Neuron (in vitro differentiated cells): ENCODE measurements around the gene TNFRSF14.

Source experiments
- H2AFZ ChIP-seq: one replicate; pipeline ENCODE4 v1.6.1; 2013; ENCODE audit warnings: low read depth, mild to moderate bottlenecking, inconsistent platforms, low read length, moderate library complexity
- H3K27me3 ChIP-seq: one replicate; pipeline ENCODE4 v1.6.1; 2013; ENCODE audit warnings: low read length; ENCODE audit not compliant: insufficient read depth
- H3K36me3 ChIP-seq: one replicate; pipeline ENCODE4 v1.6.1; 2013; ENCODE audit warnings: low read length; ENCODE audit not compliant: insufficient read depth
- H3K4me1 ChIP-seq: one replicate; pipeline ENCODE4 v1.6.1; 2013; ENCODE audit warnings: low read length; ENCODE audit not compliant: insufficient read depth
- H3K4me3 ChIP-seq: 2 replicates; pipeline ENCODE4 v1.5.1; 2013; ENCODE audit warnings: mild to moderate bottlenecking, low read length, moderate library complexity
- H3K9me3 ChIP-seq: one replicate; pipeline ENCODE4 v1.6.1; 2013; ENCODE audit warnings: low read length

The TNFRSF14 gene

GRCh38 chr1:2587860-2588571, 31.8 kb downstream of the TNFRSF14 start:
- peak overlapping the region; percentile 70 for H3K4me3 ChIP-seq

GRCh38 chr1:2588661-2589430, 32.7 kb downstream of the TNFRSF14 start:
- Histone ChIP-seq H2AFZ (no peak overlapping the region), H3K36me3 (peaks cover 8% of the 10 kb centered on the region), H3K4me3 (no peak overlapping the region)

More at GRCh38 chr1:2587860-2588571, 31.8 kb downstream of the TNFRSF14 start:
- Histone ChIP-seq H3K36me3 (peaks cover 8% of the 10 kb centered on the region), H2AFZ (no peak overlapping the region), H3K4me1 (peaks cover 18% of the 10 kb centered on the region), H3K9me3 (peaks cover 5% of the 10 kb centered on the region), H3K27me3 (no peaks in the 10 kb centered on the region)

GRCh38 chr1:2589431-2590232, 33.5 kb downstream of the TNFRSF14 start:
- peaks cover 18% of the 10 kb centered on the region for H3K4me1 ChIP-seq
- no peak overlapping the region for H2AFZ ChIP-seq
- no peaks in the 10 kb centered on the region for H3K27me3 ChIP-seq
- peaks cover 8% of the 10 kb centered on the region for H3K36me3 ChIP-seq
- H3K4me3 ChIP-seq, result no peak overlapping the region
- peaks cover 5% of the 10 kb centered on the region for H3K9me3 ChIP-seq

More at GRCh38 chr1:2588661-2589430, 32.7 kb downstream of the TNFRSF14 start:
- Histone ChIP-seq H3K9me3 (peaks cover 5% of the 10 kb centered on the region), H3K4me1 (peaks cover 18% of the 10 kb centered on the region), H3K27me3 (no peaks in the 10 kb centered on the region)

- Histone ChIP-seq H3K9me3 (peaks cover 5% of the 10 kb centered on the region), H3K27me3 (no peaks in the 10 kb centered on the region)
Measured at GRCh38 chr1:2590233-2591141, 34.3 kb downstream of the TNFRSF14 start.

GRCh38 chr1:2591233-2591580, 35.0 kb downstream of the TNFRSF14 start:
- H3K9me3 ChIP-seq, result peaks cover 5% of the 10 kb centered on the region
- H3K36me3 ChIP-seq, result peaks cover 8% of the 10 kb centered on the region

More at GRCh38 chr1:2590233-2591141, 34.3 kb downstream of the TNFRSF14 start:
- Histone ChIP-seq H3K4me1 (peaks cover 10% of the 10 kb centered on the region), H2AFZ (no peak overlapping the region), H3K36me3 (peaks cover 8% of the 10 kb centered on the region), H3K4me3 (no peak overlapping the region)

GRCh38 chr1:2591581-2592261, 35.5 kb downstream of the TNFRSF14 start:
- H3K4me1 ChIP-seq, result peaks cover 9% of the 10 kb centered on the region
- H3K9me3 ChIP-seq, result peaks cover 5% of the 10 kb centered on the region
- H3K36me3 ChIP-seq, result peaks cover 8% of the 10 kb centered on the region
- no peak overlapping the region for H2AFZ ChIP-seq
- H3K4me3 ChIP-seq, result no peak overlapping the region
- peaks cover 4% of the 10 kb centered on the region for H3K27me3 ChIP-seq

More at GRCh38 chr1:2591233-2591580, 35.0 kb downstream of the TNFRSF14 start:
- no peaks in the 10 kb centered on the region for H3K27me3 ChIP-seq
- H2AFZ ChIP-seq, result no peak overlapping the region
- H3K4me3 ChIP-seq, result no peak overlapping the region
- peaks cover 9% of the 10 kb centered on the region for H3K4me1 ChIP-seq

- Histone ChIP-seq H3K9me3 (peaks cover 5% of the 10 kb centered on the region), H3K36me3 (peaks cover 8% of the 10 kb centered on the region), H3K27me3 (peaks cover 12% of the 10 kb centered on the region), H3K4me1 (peaks cover 3% of the 10 kb centered on the region), H2AFZ (no peak overlapping the region), H3K4me3 (no peak overlapping the region)
Measured at GRCh38 chr1:2592672-2593071, 36.5 kb downstream of the TNFRSF14 start.

GRCh38 chr1:2593251-2593878, 37.2 kb downstream of the TNFRSF14 start:
- Histone ChIP-seq H2AFZ (no peak overlapping the region), H3K4me3 (no peak overlapping the region), H3K4me1 (no peaks in the 10 kb centered on the region), H3K36me3 (peaks cover 8% of the 10 kb centered on the region), H3K9me3 (peaks cover 9% of the 10 kb centered on the region), H3K27me3 (peaks cover 15% of the 10 kb centered on the region)

GRCh38 chr1:2594001-2594640, 38.0 kb downstream of the TNFRSF14 start:
- peaks cover 4% of the 10 kb centered on the region for H3K36me3 ChIP-seq
- no peak overlapping the region for H3K4me3 ChIP-seq

GRCh38 chr1:2594641-2595131, 38.5 kb downstream of the TNFRSF14 start:
- Histone ChIP-seq H3K4me3 (no peak overlapping the region), H3K27me3 (peaks cover 18% of the 10 kb centered on the region), H3K9me3 (peaks cover 12% of the 10 kb centered on the region), H2AFZ (no peak overlapping the region), H3K4me1 (no peaks in the 10 kb centered on the region), H3K36me3 (no peaks in the 10 kb centered on the region)

More at GRCh38 chr1:2594001-2594640, 38.0 kb downstream of the TNFRSF14 start:
- H2AFZ ChIP-seq, result no peak overlapping the region
- no peaks in the 10 kb centered on the region for H3K4me1 ChIP-seq
- peaks cover 18% of the 10 kb centered on the region for H3K27me3 ChIP-seq
- H3K9me3 ChIP-seq, result peaks cover 12% of the 10 kb centered on the region

- peaks cover 18% of the 10 kb centered on the region for H3K27me3 ChIP-seq
- no peaks in the 10 kb centered on the region for H3K36me3 ChIP-seq
- H3K4me1 ChIP-seq, result no peaks in the 10 kb centered on the region
- no peak overlapping the region for H3K4me3 ChIP-seq
- H3K9me3 ChIP-seq, result peaks cover 12% of the 10 kb centered on the region
- H2AFZ ChIP-seq, result no peak overlapping the region
Measured at GRCh38 chr1:2595261-2595811, 39.2 kb downstream of the TNFRSF14 start.
